NCI-H2029 (cell line): ENCODE results near the gene GOLGA5.
"Not testable (repeated sequence)": the region's sequence is repeated elsewhere in the genome, so short reads cannot be mapped to it uniquely, and the experiment has no call there.

Source experiments
- DNase-seq: peaks from one replicate; lab custom pipeline; 2025; lab: John Stamatoyannopoulos, UW

Gene GOLGA5

DNA sequence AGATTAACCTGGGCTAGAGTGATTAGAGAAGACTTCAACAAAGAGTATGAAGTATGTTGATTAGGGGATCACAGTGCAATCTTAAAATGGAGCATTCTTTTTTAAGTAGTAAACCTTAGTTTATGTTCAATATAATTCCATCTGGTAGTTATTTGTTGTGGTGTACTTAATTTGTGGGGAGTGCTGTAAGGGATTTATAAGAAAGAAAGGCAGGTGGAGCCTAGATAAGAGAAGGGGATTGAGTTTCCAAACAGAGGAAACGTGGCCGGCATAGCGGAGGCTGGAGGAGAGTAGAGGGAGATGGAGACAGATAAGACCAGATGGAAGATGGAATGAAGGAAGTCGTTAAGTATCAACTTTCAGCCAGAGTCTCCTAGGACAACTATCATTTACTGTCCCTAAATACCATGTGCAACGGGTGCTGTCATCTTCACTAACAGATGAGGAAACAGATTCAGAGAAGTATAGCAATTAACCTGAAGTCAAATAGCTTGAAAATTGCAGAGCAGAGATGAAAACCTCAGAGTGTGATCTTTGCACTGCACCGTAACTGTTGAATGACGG lies 38.1 kb downstream of the GOLGA5 start:
- no peak for DNase-seq

DNA sequence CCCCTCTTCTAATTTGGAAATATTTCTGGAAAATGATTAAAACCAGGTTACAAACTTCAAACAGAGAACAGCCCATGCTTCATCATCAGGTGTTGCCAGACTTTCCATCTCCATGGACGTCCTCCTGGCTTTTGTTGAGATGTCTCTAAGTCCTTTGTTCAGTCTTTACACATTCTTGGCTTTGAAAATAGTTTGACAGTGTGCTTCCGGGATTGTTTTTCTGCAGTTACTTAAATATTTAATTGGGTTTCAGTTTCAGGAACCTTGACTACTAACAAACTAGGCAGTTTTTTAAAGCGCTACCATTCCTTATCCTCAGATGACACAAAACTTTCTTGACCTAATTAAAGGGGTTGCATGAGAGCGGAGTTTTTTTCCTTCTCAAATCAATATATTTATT lies 47.8 kb downstream of the GOLGA5 start:
- DNase-seq: no peak

DNA sequence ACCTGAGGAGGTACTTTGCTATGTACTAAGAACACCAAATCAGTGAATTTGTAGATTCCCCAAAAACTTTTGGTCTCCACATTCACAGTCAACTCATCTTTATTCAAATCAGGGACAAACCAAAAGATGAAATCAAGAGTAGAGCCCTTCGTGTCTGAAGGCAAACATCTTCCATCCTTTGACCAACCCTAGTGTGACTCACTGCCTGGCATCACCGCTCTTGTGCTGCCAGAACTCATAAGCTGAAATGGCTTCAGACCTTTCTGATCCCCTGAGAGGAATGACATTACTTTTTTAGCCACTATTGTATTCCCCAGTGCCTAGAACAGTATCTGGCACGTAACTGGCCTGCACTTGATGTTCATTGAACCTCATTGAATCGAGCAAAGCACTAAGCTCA lies 50.1 kb downstream of the GOLGA5 start:
- DNase-seq: no peak

DNA sequence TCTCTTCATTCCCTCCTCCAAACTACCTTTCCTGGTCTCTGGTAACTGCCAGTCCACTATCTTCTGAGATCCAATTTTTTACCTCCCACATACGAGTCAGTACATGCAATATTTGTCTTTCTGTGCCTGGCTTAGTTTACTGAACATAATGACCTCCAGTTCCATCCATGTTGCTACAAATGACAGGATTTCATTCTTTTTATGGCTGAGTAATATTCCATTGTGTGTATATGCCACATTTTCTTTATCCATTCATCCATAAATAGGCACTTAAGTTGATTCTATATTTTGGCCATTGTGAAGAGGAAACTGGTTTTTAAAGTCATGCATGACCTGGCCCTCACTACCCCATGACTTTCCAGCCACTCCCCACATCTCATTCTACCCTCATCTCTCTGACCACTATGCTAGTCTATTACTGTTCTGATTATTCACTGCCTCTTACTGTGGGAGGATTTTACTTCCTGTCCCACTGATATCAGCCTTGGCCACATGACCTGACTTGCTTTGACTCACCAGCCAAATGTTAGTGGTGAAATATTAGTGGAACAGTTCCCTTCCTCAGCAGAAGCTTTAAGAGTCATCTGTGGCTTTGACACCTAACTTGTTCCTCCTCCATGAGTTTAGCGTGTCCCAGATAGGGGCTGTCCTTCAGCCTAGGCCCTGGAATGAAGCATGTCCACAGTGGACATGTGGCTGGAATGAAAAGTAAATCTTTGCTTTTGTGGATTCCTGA lies 52.2 kb downstream of the GOLGA5 start:
- no peak for DNase-seq

DNA sequence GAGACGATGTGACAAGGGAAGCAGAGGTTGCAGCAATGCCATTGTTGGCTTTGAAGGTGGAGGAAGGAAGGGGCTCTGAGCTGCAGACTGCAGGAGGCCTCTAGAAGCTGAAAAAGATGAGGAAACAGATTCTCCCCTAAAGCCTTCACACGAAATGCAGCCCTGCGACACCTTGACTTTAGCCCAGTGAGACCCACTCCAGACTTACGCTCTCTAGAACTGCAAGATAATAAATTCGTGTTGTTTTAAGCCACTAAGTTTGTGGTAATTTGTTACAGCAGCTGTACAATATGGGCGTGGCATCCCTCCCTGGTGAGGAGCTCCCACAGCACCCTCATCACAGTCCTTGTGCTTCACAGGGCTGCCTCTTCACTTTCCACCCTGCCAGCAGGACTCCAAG lies 53.2 kb downstream of the GOLGA5 start:
- no peak for DNase-seq

DNA sequence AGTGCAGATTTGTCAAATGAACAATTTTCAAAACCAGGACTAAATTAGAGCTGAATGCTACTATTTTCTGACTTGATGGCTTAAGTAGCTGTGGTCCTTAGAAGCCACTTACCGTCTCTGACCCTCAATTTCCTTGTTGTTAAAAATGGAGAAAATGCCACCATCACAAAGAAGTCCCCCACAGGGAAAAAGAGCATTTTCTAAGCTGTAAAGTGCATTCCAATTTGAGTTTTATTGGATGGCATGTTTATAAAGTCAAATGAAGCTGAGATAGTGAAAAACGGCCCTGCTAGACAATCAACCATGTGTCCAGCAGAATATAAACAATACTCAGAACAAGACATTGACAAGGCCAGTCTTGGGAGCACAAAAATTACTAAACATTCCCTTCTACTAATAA lies 53.6 kb downstream of the GOLGA5 start:
- no peak for DNase-seq

DNA sequence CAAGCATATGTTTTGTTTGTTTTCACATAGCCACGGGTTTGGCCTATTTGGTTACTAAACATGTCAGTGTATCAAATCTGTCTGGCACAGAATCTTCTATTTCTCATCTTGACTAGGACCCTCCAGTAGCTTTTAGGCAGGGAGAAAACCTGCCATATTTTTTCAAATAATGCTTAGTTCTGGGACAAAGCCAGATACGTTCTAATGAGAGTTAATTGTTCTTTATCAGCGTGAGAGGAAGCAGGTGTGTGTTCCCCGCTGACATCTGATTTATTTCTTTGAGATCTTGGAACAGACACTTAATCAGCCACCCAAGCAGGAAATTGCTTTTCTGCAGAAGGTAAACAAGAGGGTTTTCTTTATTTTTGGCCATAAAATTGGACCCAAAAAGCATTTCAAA lies 54.8 kb downstream of the GOLGA5 start:
- peak; percentile 14 for DNase-seq

DNA sequence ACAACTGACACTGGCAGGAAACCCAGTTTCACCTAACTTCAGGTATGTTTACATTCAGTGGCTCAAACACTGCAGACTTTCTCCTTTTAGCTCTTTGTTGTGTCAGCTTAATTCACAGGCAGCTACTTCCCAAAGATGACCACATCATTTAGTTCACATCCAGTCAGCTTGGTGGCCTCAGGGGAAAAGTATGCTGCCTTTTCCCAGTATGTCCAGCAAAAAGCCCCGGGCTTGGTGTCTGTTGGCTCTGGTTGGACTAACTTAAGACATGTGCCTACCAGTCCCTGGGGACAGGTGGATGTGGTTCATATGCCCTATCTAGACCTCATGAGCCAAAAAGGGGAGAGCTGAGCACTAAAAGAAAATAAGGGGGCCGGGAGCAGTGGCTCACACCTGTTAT lies 56.4 kb downstream of the GOLGA5 start:
- no peak for DNase-seq

DNA sequence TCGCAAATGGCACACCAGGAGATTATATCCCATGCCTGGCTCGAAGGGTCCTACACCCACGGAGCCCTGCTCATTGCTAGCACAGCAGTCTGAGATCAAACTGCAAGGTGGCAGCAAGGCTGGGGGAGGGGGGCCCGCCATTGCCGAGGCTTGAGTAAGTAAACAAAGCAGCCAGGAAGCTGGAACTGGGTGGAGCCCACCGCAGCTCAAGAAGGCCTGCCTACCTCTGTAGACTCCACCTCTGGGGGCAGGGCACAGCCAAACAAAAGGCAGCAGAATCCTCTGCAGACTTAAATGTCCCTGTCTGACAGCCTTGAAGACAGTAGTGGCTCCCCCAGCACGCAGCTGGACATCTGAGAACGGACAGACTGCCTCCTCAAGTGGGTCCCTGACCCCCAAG lies 59.0 kb downstream of the GOLGA5 start:
- DNase-seq: not testable (repeated sequence)

DNA sequence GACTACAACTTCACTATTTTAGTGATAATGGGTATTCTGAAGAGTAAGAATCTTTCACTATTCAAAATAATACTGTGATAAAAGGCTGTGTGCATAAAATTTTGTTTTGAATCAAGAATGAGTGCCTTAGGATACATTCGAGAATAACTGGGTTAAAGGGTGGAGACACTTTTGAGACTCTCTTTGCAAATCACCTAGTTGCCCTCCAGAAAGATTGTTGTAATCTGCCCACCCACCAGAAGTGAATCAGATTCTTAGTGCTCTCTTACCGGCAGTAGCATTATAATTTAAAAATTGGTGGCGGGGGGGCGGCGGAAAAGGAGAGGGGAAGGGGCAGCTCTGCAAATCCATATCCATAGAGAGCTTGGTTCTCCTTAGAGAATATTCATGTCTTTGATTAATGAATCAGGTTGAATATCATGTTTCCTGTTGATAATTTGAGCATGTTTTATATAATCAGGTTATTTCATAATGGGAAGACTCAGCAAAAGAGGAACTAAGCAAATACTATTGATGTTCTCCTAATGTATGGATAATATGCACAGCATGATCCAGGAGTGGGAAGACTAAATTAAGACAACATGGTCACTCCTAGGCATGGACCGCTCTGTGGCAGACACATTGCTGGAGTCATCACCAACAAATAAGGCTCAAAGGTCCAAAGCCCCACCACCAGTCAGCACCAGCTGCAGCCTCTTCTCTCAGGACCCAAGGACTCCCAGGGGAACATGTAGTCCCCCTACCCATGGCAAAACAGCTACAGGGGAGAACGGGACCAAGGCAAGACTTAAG lies 66.1 kb downstream of the GOLGA5 start:
- no peak for DNase-seq

DNA sequence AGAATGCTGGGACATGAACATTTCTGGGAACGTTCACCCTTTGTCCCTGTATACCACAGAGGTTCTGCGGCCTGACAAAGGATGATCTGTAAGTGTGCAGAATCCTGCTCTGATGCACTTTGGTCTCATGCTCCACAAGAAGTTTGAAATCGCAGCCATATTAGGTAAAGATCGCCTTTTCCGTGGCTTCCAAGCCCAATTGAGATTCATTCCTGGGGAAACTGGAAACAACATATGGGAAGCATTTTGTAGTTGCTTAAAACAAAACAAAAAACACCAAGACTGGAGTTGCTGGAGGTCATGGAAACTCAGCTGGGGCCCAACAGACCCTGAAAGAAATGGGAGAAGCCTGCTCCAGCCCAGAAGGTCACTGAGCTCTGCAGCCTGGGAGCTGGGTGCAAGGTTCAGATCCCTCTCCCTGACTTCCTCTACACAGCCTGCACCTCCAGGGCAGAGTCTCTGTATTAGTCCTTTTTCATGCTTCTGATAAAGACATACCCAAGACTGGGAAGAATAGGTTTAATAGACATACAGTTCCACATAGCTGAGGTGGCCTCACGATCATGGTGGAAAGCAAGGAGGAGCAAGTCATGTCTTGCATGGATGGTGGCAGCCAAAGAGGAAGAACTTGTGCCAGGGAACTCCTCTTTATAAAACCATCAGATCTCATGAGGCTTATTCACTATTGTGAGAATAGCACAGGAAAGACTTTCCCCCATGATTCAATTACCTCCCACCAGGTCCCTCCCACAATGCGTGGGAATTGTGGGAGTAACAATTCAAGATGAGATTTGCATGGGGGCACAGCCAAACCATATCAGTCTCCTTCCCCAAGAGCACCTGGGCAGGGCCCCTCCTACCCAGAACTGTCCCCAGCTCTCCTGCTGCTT lies 68.0 kb downstream of the GOLGA5 start:
- DNase-seq: no peak

DNA sequence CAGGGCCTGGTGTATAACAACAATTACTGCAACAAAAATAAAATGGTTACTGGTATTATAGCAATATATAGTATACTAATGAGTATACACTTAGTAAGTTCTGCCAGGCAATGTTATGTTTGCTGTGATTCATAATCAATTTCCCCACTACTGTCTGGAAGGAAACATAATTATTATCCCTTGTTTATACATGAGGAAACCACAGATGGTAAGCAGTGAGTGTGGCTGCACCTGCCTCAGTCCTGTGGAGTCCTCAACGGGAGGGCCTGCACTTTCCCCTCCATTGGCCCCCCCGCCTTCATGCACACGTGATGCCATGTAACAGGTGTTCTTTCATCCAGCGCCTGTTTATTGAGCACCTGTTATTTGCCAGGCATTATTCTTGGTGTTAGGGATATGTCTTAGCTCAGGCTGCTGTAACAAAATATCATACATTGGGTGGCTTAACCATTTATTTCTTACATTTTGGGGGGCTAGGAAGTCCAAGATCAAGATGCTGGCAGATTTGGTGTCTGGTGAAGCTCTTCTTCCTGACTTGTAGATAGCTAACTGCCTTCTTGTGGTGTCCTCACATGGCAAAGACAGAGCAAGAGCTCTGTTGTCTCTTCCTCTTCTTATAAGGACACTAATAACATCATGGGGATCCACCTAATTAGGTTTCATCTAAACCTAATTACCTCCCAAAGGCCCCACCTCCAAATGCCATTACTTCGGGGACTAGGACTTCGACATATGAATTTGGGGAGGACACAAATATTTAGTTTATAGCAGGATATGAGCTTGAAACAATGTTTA lies 69.4 kb downstream of the GOLGA5 start:
- DNase-seq: peak; percentile 29

DNA sequence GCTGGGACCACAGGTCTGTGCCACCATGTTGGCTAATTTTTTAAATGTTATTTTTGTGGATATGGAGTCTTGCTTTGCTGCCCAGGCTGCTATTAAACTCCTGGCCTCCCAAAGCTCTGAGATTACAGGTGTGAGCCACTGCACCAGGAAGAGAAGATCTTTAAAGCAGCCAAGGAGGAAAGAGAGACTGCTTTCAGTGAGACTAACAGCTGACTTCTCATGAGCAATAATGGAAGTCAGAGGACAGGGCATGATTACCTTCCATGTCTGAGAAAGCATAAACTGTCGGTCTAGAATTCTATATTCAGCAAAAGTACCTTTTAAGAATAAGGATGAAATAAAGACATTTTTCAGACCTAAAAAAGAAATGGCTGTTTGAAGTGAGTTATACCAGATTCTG lies 71.6 kb downstream of the GOLGA5 start:
- DNase-seq: no peak

DNA sequence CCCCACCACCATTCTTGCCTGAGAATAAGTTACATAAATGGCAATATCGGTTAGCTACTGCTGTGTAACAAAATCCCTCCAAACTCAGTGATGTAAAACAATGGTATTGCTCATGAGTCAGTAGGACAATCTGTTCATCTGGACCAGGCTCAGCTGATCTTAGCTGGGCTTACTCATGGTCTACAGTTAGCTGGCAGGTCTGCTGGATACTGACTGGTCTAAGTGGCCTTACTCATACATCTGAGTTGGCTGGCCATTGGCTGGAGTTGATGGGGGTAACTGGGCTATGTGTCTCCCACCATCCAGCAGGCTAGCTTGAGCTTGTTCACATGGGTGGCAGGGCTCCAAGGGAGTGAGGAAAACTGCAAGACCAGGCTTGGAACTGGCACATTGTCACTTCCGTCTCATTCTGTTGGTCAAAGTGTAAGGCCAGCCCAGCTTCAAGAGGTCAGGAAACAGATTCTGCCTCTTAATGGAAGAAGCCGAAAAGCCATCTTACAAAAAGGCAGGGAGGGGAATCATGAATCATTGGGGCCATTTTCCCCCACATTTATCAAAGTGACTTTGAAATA lies 72.2 kb downstream of the GOLGA5 start:
- DNase-seq: no peak

DNA sequence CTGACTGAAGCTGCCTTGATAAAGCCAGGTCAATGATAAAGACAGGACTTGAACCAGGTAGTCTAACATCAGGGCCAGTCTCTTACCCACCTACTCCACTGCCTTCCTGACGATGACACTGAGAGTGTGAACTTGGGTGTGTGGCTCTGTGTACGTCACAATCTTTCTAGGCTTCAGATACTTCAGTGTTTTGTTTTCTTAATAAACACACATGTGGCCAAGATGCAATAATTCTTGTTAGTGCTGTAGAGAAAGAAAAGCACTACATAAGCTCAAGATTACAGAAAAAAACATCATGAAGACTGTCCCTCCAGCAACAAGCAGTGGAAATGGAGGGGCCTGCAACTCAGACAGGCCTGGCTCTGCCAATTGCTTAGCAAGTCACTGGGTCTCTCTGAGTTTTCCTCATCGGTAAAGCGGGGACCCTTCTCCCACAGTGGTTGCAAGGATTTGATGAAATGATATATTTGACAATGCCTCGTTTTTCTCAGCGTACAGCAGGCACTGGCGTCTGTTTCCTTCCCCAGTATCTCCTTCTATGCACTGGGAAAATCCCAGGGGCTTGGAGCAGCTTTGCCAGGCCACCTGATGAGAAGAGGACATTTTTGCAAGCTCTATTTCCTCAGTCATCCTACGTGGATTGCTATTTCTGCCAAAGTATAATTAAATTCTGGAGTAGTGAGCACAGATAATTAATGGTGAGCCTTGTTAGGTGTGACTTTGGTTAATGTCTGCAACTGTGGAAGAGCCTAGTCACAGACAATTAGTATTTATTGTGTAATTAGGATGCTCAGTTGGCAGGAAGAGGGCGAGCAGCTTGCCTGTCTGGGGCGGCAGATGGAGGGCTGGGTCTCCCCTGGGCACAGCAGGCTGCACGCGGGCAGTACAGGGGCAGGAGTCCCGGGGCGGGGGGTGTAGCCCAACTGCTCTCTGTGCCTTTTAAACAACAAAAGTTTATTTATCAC lies 73.1 kb downstream of the GOLGA5 start:
- no peak for DNase-seq

DNA sequence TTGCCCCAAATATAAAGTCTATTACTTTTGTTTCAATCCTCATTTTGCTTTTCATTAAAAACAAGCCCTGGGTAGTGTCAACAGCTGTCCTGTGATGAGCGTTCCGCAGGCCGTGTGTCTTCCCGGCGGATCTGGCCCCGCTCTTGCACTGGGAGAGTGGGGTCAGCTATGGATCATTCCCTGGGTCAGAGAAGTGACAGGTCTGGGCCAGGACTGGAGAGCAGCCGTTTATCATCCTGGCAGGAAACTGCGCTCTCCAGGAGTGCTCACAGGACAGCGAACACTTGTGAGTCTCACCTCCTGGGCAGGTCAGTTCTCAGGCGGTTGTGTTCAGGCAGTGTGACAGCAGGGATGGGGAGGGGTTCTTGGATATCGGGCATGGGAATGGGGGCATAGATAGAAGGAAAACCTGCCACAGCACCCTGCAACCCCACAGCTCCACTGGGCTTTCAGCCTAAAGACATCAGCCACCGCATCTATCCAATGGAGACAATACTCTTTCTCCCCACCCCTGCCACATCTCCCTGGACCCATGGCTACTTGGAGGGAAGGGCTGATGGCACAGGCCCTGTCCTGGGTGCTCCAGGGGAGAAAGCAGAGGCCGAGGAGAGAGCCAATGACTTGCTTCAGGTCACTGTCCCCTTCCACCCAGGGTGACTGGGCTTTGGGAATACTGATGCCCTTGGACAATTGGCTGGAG lies 81.0 kb downstream of the GOLGA5 start:
- no peak for DNase-seq

DNA sequence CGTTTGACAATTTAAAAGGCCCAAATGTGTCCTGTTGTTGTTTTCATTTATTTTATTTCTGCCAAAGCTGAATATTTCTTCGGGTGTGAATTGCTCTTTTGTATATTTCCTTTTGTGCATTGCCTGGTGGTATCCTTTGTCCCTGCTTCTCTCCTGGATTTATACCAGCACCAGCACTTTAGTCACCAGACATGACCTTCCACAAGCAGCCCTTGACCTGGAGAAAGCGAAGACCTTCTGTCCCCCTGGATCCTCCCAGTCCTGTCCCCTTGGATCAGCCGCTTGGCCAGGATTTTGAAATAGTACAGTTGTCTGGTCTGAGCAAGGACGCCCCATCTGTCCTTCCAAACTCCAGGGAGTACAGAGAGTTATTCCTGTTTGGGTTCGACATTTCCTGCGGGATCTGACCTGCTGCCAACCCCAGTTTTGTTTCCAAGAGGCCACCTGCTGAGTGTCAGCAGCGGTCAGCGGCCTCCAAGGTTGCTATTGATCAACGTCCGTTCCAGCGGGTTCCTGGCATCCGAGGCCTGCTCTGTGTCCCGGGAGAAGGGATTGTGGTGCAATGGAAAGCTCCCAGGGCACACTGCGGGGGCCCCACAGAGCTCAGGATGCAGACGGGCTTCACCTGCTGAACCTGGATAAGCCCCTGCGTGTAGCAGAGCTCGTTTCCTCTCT lies 83.8 kb downstream of the GOLGA5 start:
- DNase-seq: no peak

DNA sequence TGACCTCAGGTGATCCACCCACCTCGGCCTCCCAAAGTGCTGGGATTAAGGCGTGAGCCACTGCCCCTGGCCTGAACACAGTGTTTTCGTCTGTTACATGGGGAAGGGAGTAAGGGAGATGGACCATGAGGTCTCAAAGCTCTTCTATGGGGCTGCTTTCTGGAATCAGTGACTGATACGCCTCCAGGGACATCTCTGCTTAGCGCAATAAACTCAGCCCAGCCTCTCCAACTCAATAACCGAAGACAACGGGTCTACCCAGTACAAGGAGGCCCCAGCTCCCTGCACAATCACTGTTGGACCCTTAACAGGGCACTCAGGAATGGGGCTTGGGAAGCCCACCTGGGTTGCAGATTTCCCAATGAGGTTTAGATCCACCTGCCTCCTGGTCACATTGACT lies 86.2 kb downstream of the GOLGA5 start:
- no peak for DNase-seq

DNA sequence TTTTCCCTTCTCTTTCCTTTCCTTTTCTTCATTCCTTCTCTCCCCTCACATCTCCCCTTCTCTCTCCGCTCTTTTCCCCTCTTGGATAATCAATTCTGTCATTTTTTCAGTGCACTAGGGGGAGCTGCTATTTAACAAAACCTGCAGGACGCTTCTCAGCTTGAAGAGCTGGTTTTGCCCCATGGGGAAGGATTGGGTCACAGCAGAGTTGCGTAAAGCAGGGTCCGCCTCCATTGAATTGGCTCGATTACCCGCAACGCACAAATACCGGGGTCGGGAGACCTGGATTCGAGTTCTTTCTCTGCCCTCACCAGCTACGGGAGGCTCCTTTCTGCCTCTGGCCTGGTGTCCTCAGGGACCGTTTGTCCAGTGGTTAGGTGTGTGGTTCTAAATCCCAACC lies 86.7 kb downstream of the GOLGA5 start:
- DNase-seq: no peak
